Neural cell (in vitro differentiated cells): Measurements from ENCODE around the gene RBM19. TPM values are rescaled to one million over a fixed set of nuclear protein-coding genes. Genes with fewer than 3 reads are reported as not detected.
A peak's percentile ranks its signal among the peaks of the same experiment; 100 is the strongest.

Experiments used
- H2AFZ ChIP-seq: fragments of 200-600, 300-800 bp; sonication (generic), shearing (Covaris generic); 2 replicates; pipeline ENCODE4 v1.6.0; 2014; ENCODE audit warnings: low read depth, mild to moderate bottlenecking, antibody characterized with exemption, low read length, moderate library complexity
- H3F3A ChIP-seq: fragments of 200-600 bp; shearing (Covaris generic); 2 replicates; pipeline ENCODE4 v1.6.1; 2016; ENCODE audit warnings: mild to moderate bottlenecking, moderate library complexity, mixed read lengths, antibody characterized with exemption, low read length; ENCODE audit not compliant: insufficient read depth, poor library complexity, severe bottlenecking
- H3K27ac ChIP-seq: fragments of 200-600, 300-800 bp; sonication (generic), shearing (Covaris generic); 2 replicates; pipeline ENCODE4 v1.5.1; 2014; ENCODE audit warnings: mild to moderate bottlenecking, low read length, moderate library complexity
- H3K27me3 ChIP-seq: fragments of 300-800, 200-600 bp; sonication (generic), shearing (Covaris generic); 2 replicates; pipeline ENCODE4 v1.6.0; 2014; ENCODE audit warnings: mild to moderate bottlenecking, low read depth, low read length, moderate library complexity; ENCODE audit not compliant: insufficient read depth
- H3K36me3 ChIP-seq: fragments of 300-800, 200-600 bp; sonication (generic), shearing (Covaris generic); 2 replicates; pipeline ENCODE4 v1.5.1; 2014; ENCODE audit warnings: mild to moderate bottlenecking, antibody characterized with exemption, low read length, moderate library complexity; ENCODE audit not compliant: insufficient read depth
- H3K4me2 ChIP-seq: fragments of 300-800, 200-600 bp; sonication (generic), shearing (Covaris generic); 2 replicates; pipeline ENCODE4 v1.6.0; 2014; ENCODE audit warnings: mild to moderate bottlenecking, low read length
- H3K4me3 ChIP-seq: fragments of 300-800, 200-600 bp; sonication (generic), shearing (Covaris generic); 2 replicates; pipeline ENCODE4 v1.5.1; 2014; ENCODE audit warnings: mild to moderate bottlenecking, low read length, moderate library complexity
- H3K79me2 ChIP-seq: fragments of 200-600 bp; shearing (Covaris generic); replicated peaks from 2 replicates; pipeline ENCODE4 v1.6.0; 2014; ENCODE audit warnings: mild to moderate bottlenecking, low read length, moderate library complexity; ENCODE audit not compliant: insufficient read depth
- H3K9ac ChIP-seq: fragments of 300-800, 200-600 bp; sonication (generic), shearing (Covaris generic); 2 replicates; pipeline ENCODE4 v1.6.1; 2016; ENCODE audit warnings: mild to moderate bottlenecking, low read length, mixed read lengths
- H3K9me2 ChIP-seq: fragments of 200-600 bp; shearing (Covaris generic); 2 replicates; pipeline ENCODE4 v1.6.1; 2016; ENCODE audit warnings: mild to moderate bottlenecking, low read length, mixed read lengths; ENCODE audit not compliant: insufficient read depth
- H3K9me3 ChIP-seq: fragments of 200-600, 300-800 bp; sonication (generic), shearing (Covaris generic); 2 replicates; pipeline ENCODE4 v1.6.1; 2016; ENCODE audit warnings: mild to moderate bottlenecking, mixed run types, low read length, moderate library complexity, mixed read lengths
- H4K20me1 ChIP-seq: fragments of 200-600 bp; shearing (Covaris generic); 2 replicates; pipeline ENCODE4 v1.6.1; 2016; ENCODE audit warnings: mild to moderate bottlenecking, mixed run types; ENCODE audit not compliant: insufficient read depth
- CTCF ChIP-seq: fragments of 450-650 bp; IDR thresholded peaks from 2 replicates; pipeline ENCODE4 v1.5.1; 2014; ENCODE audit warnings: antibody characterized with exemption, mild to moderate bottlenecking, moderate library complexity; ENCODE audit not compliant: poor library complexity, severe bottlenecking
- EP300 ChIP-seq: fragments of 450-650 bp; conservative IDR thresholded peaks from 2 replicates; pipeline ENCODE4 v1.6.1; 2014; ENCODE audit warnings: antibody characterized with exemption, mild to moderate bottlenecking, moderate library complexity; ENCODE audit not compliant: poor library complexity, severe bottlenecking
- EZH2 ChIP-seq: fragments of 200-600, 300-800 bp; shearing (Covaris generic), sonication (generic); IDR thresholded peaks from 2 replicates; pipeline ENCODE4 v1.6.1; 2014; ENCODE audit warnings: antibody characterized with exemption, low read length, borderline replicate concordance, mild to moderate bottlenecking; ENCODE audit not compliant: insufficient read depth, poor library complexity, severe bottlenecking
- MXI1 ChIP-seq: fragments of 450-650 bp; conservative IDR thresholded peaks from 2 replicates; pipeline ENCODE4 v1.6.1; 2014; ENCODE audit warnings: antibody characterized with exemption, mild to moderate bottlenecking; ENCODE audit not compliant: poor library complexity, severe bottlenecking
- POLR2AphosphoS5 ChIP-seq: IDR thresholded peaks from 2 replicates; pipeline ENCODE4 v1.6.1; 2012
- RAD21 ChIP-seq: fragments of 450-650 bp; conservative IDR thresholded peaks from 2 replicates; pipeline ENCODE4 v1.6.1; 2014; ENCODE audit warnings: antibody characterized with exemption, mild to moderate bottlenecking, moderate library complexity
- REST ChIP-seq: IDR thresholded peaks from 2 replicates; pipeline ENCODE4 v1.6.1; 2012; ENCODE audit warnings: borderline replicate concordance
- SMC3 ChIP-seq: fragments of 450-650 bp; conservative IDR thresholded peaks from 2 replicates; pipeline ENCODE4 v1.6.1; 2014; ENCODE audit warnings: antibody characterized with exemption, mild to moderate bottlenecking, moderate library complexity; ENCODE audit not compliant: poor library complexity
- TAF1 ChIP-seq: IDR thresholded peaks from 2 replicates; pipeline ENCODE4 v1.6.1; 2012; ENCODE audit warnings: low read depth
- polyA plus RNA-seq: library from polyadenylated mRNA; depleted of rRNA; stranded (reverse); fragments of >200 nt; gene quantifications from 2 replicates; pipeline ENCODE4 v1.2.3, GENCODE V29; 2014

The RBM19 gene
- polyA plus RNA-seq, 1 donor from 2014 or later: 14.2 TPM

- H3K9me2 ChIP-seq: no peaks in the 10 kb centered on the region
- H3F3A ChIP-seq: no peaks in the 10 kb centered on the region
- no peak overlapping the region for H2AFZ ChIP-seq
- no peak overlapping the region for H3K4me2 ChIP-seq
- TF ChIP-seq RAD21 (no peak), CTCF (no peak), SMC3 (no peak), POLR2AphosphoS5 (no peak)
- peak overlapping the region; percentile 66 for H3K27ac ChIP-seq
- no peak overlapping the region for H3K9ac ChIP-seq
- H3K27me3 ChIP-seq: no peaks in the 10 kb centered on the region
- H3K36me3 ChIP-seq: no peaks in the 10 kb centered on the region
- H3K9me3 ChIP-seq: no peaks in the 10 kb centered on the region
- H4K20me1 ChIP-seq: no peaks in the 10 kb centered on the region
- H3K79me2 ChIP-seq: no peaks in the 10 kb centered on the region
- H3K4me3 ChIP-seq: no peak overlapping the region
These were observed 182.3 kb downstream of the RBM19 start for GRCh38 chr12:113783811-113784210.

GRCh38 chr12:113782873-113783272, 183.3 kb downstream of the RBM19 start:
- peak overlapping the region; percentile 21 for H3K9ac ChIP-seq
- no peaks in the 10 kb centered on the region for H4K20me1 ChIP-seq
- no peak overlapping the region for H3K4me2 ChIP-seq
- H2AFZ ChIP-seq: peak overlapping the region; percentile 34
- peak overlapping the region; percentile 66 for H3K27ac ChIP-seq
- no peaks in the 10 kb centered on the region for H3F3A ChIP-seq
- H3K4me3 ChIP-seq: peak overlapping the region; percentile 6
- TF ChIP-seq EZH2 (no peak), RAD21 (no peak), CTCF (no peak), EP300 (no peak), REST (no peak), SMC3 (no peak), TAF1 (no peak), MXI1 (no peak), POLR2AphosphoS5 (no peak)
- H3K36me3 ChIP-seq: no peaks in the 10 kb centered on the region
- H3K27me3 ChIP-seq: no peaks in the 10 kb centered on the region
- H3K9me3 ChIP-seq: no peaks in the 10 kb centered on the region
- H3K9me2 ChIP-seq: no peaks in the 10 kb centered on the region
- no peaks in the 10 kb centered on the region for H3K79me2 ChIP-seq
